Activated T-helper 1 cell treated with Interleukin-2 at 50 U/mL for 16 hours (primary cell): ENCODE data around the gene ZNG1E.
A peak's percentile ranks its signal among the peaks of the same experiment; 100 is the strongest.
"Not testable (repeated sequence)": the region's sequence is repeated elsewhere in the genome, so short reads cannot be mapped to it uniquely, and the experiment has no call there.

Source experiments
- DNase-seq: peaks from one replicate; pipeline ENCODE4 v3.0.0-alpha.2; 2020; ENCODE audit warnings: low read depth

ZNG1E gene

DNA sequence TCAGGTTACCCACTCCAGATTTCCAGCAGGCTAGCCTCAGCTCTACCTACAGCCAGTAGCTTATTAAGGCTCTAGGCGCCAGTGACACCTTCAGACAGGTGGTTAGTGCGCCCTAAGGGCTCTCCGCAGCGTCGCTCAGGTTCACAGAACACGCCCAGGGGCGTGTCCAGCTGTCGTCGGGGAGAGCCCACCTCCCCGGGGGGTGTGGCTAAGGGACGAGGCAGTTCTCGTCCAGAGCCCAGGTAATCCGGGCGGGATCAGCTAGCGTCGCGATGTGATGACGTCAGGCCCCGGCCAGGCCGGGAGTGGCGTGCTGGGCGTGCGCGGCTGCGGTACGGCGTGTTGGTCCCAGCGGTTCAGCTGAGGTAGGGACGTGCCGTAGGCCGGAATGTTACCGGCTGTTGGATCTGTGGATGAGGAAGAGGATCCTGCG is at the start of gene ZNG1E:
ZNG1E (plus strand) TSS at position 340 of the 433 bp plus-strand sequence; CDS start at position 389, 49 bp downstream.
- peak; percentile 51 for DNase-seq

DNA sequence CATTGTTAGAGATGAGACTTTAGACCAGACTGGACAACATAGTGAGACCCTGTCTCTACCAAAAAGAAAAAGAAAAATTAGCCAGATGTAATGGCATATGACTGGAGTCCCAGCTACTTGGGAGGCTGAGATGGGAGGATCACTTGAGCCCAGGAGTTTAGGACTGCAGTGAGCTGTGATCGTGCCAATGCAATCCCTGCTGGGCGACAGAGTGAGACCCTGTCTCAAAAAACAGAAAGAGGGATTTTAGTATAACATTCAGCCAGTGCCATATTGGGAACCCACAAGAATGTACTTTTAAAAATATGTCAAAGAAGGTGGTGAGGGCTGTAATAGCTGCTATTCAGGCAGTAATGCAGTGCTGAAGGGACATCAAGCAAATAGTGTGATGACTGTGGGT is 2.1 kb upstream of the ZNG1E start:
- not testable (repeated sequence) for DNase-seq

- DNase-seq: not testable (repeated sequence)
Measured at GRCh38 chr9:65675018-65675417, 710 bp upstream of the ZNG1E start.

- not testable (repeated sequence) for DNase-seq
Measured at GRCh38 chr9:65676389-65676788, 661 bp downstream of the ZNG1E start.

GRCh38 chr9:65678533-65678932 is 2.8 kb downstream of the ZNG1E start:
- not testable (repeated sequence) for DNase-seq

GRCh38 chr9:65703550-65703949 is 27.8 kb downstream of the ZNG1E start:
- not testable (repeated sequence) for DNase-seq

GRCh38 chr9:65714445-65714844 is 38.7 kb downstream of the ZNG1E start:
- not testable (repeated sequence) for DNase-seq

- DNase-seq: not testable (repeated sequence)
Measured at GRCh38 chr9:65737096-65737564, 61.4 kb downstream of the ZNG1E start, which contains the start of gene FOXD4L4. Gene FOXD4L4, plus strand, starts transcription at chr9:65737146. Its CDS starts 0 bp downstream, at chr9:65737146.

DNA sequence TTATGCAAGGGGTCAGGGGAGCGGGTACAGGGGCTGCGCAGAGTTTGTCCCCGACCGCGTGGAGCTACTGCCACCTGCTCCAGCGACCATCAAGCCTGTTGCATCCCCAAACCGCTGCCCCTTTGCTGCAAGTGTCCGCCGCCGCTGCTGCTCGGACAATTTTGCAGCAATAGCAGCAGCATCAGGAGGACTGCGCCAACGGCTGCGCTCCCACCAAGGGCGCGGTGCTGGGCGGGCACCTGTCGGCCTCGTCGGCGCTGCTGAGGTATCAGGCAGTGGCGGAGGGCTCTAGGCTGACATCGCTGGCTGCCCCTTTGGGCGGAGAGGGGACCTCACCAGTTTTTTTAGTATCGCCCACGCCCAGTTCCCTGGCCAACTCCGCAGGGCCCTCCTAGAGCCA is 62.4 kb downstream of the ZNG1E start:
- not testable (repeated sequence) for DNase-seq
